NCI-H2107 treated with DMSO at 0.1 percent for 48 hours (cell line): ENCODE results near the gene FCRLB.
"Not testable (repeated sequence)": the region's sequence is repeated elsewhere in the genome, so short reads cannot be mapped to it uniquely, and the experiment has no call there.

Experiments used
- DNase-seq: peaks from one replicate; lab custom pipeline; 2025; ENCODE audit not compliant: unreplicated experiment; lab: John Stamatoyannopoulos, UW

The FCRLB gene

GRCh38 chr1:161719325-161719611, 2.1 kb upstream of the FCRLB start:
- no peak for DNase-seq

DNA sequence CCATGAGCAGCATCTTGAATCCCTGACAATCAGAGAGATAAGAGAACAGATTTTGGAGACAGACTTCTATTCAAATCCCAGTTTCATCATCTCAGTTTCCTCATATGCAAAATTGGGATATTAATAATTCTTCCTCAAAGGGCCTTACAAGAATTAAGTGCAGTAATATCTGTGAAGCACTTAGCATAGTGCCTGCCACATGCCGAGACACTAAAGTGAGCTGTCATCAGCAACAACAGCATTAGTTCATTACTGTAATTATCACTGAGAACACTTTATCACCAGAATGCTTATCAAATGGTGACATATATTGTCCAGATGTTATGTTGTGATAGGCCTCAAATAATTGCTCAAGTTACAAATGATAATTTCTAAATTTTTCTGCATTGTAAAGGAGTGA, 922 bp upstream of the FCRLB start:
- DNase-seq, result no peak

DNA sequence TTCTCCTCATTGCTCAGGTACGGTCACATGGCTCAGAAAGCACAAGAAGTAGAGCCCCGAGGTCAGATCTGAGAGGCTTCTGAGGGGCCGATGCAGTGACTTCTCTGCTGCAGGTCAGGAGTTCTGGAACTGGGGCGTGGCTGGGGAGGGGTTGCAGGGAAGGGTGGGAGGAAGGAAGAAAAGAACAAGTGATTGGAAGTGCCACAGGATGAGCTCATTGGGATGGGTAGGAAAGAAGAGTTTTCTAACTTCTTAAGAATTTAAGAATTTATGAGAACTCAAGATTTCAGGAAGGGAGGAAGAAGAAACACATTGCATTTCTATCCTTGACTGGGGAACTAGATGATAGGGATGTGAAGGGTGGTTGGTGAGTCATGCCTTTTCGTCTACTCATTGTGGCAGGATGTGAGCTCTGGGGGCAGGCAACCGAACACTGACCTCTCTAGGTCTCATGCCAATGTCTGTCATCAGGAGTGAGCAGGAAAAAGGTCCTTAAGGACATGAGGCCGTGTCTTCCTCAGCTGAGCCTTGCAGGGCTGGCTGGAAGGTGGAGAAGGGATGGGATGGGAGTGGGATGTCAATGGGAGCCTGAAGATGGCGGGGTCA, 497 bp downstream of the FCRLB start:
- no peak for DNase-seq

DNA sequence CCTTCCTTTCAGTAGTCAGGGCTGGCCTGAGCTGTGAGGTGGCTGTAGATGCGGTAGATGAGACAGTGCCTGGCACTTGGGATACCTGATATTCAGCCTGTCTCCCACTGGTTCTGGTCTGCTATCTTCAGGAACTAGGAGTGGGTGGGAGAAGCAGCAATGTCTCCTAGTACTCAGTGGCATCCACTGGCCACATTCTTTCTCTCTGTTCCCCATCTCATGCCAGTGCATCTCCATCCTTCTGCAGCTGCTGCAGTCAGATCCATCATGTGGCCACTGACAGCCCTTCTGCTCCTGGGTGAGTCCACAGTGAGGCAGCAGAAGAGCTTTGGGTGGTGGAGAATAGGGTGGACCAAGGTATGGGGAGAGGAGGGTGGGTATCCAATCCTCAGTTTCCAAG, 1.1 kb downstream of the FCRLB start:
- no peak for DNase-seq

DNA sequence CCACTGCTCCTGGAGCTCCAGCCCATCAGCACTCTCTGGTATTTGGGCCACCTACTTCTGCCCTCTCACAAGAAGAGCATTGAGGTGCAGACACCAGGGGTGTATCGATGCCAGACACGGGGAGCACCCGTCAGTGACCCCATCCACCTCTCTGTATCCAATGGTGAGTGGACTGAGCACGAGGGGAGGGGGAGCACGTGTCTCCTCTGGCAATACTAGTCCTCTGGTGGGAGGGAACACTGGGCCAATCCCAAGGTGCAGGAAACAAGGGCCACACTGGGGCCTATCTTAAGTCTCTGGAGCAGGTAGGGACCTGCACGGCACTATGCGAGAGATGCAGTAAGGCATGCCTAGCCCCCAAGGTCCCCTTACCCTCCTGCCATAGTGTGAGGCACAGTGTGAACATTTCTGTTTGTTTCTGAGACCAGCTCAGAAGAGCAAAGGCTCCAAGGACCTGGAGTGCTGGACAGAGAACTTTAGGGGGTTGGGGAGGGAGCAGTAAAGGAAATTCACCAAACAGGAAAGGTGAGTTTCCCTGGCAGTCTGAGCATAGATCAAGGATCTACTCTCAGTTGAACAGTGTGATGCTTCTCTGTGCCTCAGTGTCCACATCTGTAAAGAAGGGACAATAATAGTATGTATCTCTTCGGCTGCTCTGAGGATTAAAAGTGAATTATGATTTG, 2.3 kb downstream of the FCRLB start:
- no peak for DNase-seq

- DNase-seq, result not testable (repeated sequence)
Measured at GRCh38 chr1:161725258-161725907, 4.0 kb downstream of the FCRLB start.

DNA sequence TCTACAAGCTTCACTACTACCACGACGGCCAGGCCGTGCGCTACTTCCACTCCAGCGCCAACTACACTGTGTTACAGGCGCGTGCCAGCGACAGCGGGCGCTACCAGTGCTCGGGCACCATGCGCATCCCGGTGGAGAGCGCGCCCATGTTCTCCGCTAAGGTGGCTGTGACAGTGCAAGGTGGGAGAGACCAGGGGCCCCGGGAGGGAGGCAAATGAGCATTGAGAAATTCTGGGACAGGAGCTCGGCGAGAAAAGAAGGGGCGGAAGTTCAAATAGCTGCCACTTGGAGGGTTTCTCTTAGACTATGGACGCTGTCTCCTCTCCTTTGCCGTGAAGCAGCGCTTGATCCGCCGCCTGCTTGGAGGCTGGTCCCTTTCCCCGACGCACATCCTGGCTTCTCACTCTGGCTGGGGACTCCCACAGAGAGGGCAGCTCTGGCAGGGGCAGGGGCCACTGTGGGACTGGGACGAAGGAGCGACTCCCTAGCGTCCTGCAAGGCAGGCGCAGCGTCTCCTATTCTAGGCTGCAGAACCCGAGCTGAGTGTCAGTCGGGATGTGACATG, 4.6 kb downstream of the FCRLB start:
- no peak for DNase-seq

GRCh38 chr1:161726473-161727255, 5.3 kb downstream of the FCRLB start:
- DNase-seq, result no peak

DNA sequence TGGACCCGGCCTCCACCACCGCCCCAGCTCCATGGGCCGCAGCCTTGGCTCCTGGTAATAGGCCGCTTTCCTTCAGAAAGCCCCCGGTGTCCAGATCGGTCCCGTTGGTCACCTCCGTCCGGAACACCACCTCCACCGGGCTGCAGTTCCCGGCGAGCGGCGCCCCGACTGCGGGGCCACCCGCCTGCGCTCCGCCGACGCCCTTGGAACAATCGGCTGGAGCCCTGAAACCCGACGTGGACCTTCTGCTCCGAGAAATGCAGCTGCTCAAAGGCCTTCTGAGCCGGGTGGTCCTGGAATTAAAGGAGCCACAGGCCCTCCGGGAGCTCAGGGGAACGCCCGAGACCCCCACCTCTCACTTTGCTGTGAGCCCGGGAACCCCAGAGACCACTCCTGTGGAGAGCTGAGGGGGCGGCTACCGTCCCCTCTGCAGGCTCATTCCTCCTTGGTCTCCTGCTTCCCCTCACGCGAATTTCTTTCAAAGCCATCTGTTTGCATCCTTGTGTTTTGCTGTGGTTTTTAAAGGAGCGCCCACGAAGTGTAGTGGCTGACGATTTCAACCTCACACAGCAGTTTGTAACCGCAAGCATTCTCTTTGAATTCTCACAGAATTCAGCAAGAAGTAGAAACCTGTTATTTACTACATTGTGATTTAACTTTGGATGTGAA, 6.0 kb downstream of the FCRLB start:
- DNase-seq, result no peak

GRCh38 chr1:161728376-161729226, 7.3 kb downstream of the FCRLB start:
- DNase-seq, result no peak

- no peak for DNase-seq
Measured at GRCh38 chr1:161730050-161730564, 8.8 kb downstream of the FCRLB start.

- no peak for DNase-seq
Measured at GRCh38 chr1:161731241-161731640, 9.9 kb downstream of the FCRLB start.

- no peak for DNase-seq
Measured at GRCh38 chr1:161731981-161732718, 10.8 kb downstream of the FCRLB start.

- no peak for DNase-seq
Measured at GRCh38 chr1:161733526-161733925, 12.2 kb downstream of the FCRLB start.

- no peak for DNase-seq
Measured at GRCh38 chr1:161735837-161736236, 14.5 kb downstream of the FCRLB start.

DNA sequence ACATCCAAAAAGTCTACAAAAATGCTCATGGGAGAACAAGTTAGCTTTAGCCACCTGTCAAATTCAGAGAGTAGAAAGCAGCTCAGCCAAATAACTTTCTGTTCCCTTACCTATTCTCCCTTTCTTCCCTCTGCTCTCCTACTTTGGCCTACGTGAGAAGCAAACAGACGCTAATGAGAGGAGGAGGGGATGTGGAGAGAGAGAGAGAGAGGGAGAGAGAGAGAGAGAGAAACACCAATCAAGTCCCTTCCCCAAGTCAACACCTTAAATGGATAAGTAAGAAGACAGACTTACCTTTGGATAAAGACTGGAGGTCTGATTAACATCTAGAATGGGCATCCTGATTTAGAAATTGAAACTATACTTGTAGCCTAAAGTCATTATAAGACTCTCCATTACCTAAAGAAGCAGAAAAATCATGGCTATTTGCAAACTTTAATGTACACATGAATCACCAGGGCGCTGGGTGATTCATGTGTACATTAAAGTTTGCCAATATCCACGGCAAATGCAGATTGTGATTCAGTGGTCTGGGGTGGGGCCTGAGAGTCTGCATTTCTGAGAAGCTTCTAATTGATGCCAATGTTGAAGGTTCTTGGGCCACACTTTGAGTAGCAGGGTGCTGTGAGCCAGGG, 15.1 kb downstream of the FCRLB start:
- DNase-seq, result no peak

- DNase-seq, result peak; percentile 80
Measured at GRCh38 chr1:161737625-161738024, 16.3 kb downstream of the FCRLB start.

DNA sequence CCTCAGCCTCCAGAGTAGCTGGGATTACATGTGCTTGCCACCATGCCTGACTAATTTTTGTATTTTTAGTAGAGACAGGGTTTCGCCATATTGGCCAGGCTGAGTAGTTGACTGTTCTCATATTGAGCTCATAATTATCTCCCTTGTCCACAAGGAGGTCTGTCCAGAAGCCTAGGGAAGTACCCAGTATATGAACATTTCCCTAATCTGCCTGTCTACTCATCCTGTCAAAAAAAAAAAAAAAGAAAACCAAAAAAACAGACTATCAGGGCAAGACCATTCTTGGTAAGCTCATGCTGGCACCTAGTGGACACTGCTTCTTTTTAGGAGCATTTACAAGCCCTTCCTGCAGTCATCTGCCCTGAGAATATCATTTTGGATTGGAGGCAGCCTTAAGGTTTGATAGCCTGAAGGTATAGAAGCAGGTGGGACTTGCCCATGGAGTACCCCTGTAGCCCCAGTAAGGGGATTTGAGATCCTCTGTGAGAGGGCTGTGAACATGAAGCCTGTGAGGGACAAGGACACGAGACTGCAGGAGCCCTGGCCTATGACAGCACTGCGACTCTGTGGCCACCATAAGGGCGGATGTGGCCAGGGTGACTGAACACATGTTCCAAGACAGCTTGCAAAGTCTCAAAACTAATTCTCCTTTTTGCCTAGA, 17.4 kb downstream of the FCRLB start:
- peak; percentile 9 for DNase-seq
